ENCODE data around the gene VAT1L. TPM values are rescaled to one million over a fixed set of nuclear protein-coding genes. Genes with fewer than 3 reads are reported as not detected.

The VAT1L gene
- total RNA-seq, 1 donor from 2014 or later: 0.67 TPM

DNA sequence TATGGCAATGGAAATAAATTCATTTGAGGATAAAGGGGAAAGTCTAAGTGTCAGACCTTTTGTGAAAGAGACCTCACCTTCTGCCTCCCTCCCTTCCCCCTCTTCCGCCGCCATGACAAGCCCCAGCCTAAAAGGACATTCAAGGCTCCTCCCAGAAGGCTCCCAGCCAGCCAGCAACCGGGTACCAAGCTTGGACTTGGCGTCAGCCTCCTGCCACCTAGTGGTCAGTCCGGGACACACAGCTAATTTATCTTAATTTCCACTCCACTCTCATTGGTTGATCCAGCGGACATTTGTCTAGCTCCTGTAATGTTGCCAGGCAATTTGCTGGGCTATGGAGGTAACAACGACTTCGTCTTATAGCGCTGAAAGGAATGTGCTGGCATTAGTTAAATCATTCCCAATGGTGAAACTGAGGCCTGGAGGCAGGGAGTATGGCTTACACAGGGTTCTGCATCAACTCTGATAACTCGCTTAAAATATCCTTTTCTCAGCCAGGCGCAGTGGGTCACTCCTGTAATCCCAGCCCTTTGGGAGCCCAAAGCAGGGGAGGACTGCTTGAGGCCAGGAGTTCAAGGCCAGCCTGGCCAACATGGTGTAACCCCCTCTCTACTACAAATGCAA is 214.7 kb downstream of the VAT1L start:
- Mint-ChIP-seq H3K9me3 (ENCODE audit: low read depth) (no peaks in the 10 kb centered on the region), H3K4me3 (ENCODE audit: low read depth) (no peak overlapping the region), H3K27ac (no peak overlapping the region)

GRCh38 chr16:78004517-78004916 is 216.2 kb downstream of the VAT1L start:
- Mint-ChIP-seq H3K4me3 (ENCODE audit: low read depth) (no peak overlapping the region), H3K27ac (no peak overlapping the region), H3K27me3 (peaks cover 3% of the 10 kb centered on the region), H3K36me3 (ENCODE audit: insufficient read depth) (no peaks in the 10 kb centered on the region), H3K4me1 (ENCODE audit: low read depth) (no peaks in the 10 kb centered on the region), H3K9me3 (ENCODE audit: low read depth) (no peaks in the 10 kb centered on the region)
- no peak for DNase-seq (ENCODE audit: low spot score, unreplicated experiment)
- TF ChIP-seq, protein P1, sequence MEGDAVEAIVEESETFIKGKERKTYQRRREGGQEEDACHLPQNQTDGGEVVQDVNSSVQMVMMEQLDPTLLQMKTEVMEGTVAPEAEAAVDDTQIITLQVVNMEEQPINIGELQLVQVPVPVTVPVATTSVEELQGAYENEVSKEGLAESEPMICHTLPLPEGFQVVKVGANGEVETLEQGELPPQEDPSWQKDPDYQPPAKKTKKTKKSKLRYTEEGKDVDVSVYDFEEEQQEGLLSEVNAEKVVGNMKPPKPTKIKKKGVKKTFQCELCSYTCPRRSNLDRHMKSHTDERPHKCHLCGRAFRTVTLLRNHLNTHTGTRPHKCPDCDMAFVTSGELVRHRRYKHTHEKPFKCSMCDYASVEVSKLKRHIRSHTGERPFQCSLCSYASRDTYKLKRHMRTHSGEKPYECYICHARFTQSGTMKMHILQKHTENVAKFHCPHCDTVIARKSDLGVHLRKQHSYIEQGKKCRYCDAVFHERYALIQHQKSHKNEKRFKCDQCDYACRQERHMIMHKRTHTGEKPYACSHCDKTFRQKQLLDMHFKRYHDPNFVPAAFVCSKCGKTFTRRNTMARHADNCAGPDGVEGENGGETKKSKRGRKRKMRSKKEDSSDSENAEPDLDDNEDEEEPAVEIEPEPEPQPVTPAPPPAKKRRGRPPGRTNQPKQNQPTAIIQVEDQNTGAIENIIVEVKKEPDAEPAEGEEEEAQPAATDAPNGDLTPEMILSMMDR (IDR thresholded peaks at IDR 0.05; ENCODE audit: unreplicated experiment): no peak

More for the DNA sequence above, 214.7 kb downstream of the VAT1L start:
- H3K36me3 Mint-ChIP-seq (ENCODE audit: insufficient read depth): no peaks in the 10 kb centered on the region
- peak; percentile 71 for DNase-seq (ENCODE audit: low spot score, unreplicated experiment)
- peaks cover 2% of the 10 kb centered on the region for H3K4me1 Mint-ChIP-seq (ENCODE audit: low read depth)
- peaks cover 3% of the 10 kb centered on the region for H3K27me3 Mint-ChIP-seq
- TF ChIP-seq, protein P1 (IDR thresholded peaks at IDR 0.05; ENCODE audit: unreplicated experiment): peak; percentile 92

DNA sequence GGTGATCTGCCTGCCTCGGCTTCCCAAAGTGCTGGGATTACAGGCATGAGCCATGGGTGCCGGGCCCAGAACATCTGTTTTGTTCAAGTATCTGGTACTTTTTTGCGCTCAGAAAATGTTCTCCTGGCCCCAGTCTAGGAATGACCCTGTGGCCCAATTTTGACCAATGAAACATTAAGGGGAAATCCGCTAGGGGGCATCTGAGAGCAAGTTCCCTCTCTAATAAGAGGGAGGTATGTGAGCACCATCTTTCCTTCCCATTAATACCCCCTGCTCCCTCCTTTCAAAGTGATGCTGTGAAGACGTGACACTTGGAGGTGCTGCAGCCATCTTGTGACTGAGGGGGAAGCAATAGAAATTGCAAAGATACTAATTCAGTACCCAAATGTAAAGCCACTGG is 217.5 kb downstream of the VAT1L start:
- H3K27me3 Mint-ChIP-seq: peaks cover 3% of the 10 kb centered on the region
- no peak overlapping the region for H3K27ac Mint-ChIP-seq
- H3K36me3 Mint-ChIP-seq (ENCODE audit: insufficient read depth): no peaks in the 10 kb centered on the region
- TF ChIP-seq, protein P1 (IDR thresholded peaks at IDR 0.05; ENCODE audit: unreplicated experiment): peak; percentile 22
- no peaks in the 10 kb centered on the region for H3K9me3 Mint-ChIP-seq (ENCODE audit: low read depth)
- no peaks in the 10 kb centered on the region for H3K4me1 Mint-ChIP-seq (ENCODE audit: low read depth)
- DNase-seq (ENCODE audit: low spot score, unreplicated experiment): no peak
- no peak overlapping the region for H3K4me3 Mint-ChIP-seq (ENCODE audit: low read depth)

DNA sequence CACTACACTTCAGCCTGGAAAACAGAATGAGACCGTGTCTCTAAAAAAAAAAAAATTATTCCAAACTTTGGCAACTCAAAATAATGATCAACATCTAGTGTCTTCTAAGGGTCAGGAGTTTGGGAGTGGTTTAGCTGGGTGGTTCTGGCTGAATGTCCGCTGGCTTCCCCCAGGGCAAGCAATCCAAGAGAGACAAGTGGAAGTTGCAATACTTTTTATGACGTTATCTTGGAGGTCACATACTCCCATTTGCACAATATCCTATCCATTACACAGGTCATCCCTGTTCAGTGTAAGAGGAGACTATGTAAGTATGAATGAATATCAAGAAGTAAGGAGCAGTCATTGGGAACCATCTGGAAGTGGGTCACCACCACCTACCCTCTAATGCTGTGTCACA is 218.8 kb downstream of the VAT1L start:
- no peaks in the 10 kb centered on the region for H3K36me3 Mint-ChIP-seq (ENCODE audit: insufficient read depth)
- H3K27ac Mint-ChIP-seq: no peak overlapping the region
- H3K4me3 Mint-ChIP-seq (ENCODE audit: low read depth): no peak overlapping the region
- H3K4me1 Mint-ChIP-seq (ENCODE audit: low read depth): no peaks in the 10 kb centered on the region
- TF ChIP-seq, protein P1 (IDR thresholded peaks at IDR 0.05; ENCODE audit: unreplicated experiment): no peak
- peaks cover 10% of the 10 kb centered on the region for H3K27me3 Mint-ChIP-seq
- no peak for DNase-seq (ENCODE audit: low spot score, unreplicated experiment)
- H3K9me3 Mint-ChIP-seq (ENCODE audit: low read depth): no peaks in the 10 kb centered on the region

DNA sequence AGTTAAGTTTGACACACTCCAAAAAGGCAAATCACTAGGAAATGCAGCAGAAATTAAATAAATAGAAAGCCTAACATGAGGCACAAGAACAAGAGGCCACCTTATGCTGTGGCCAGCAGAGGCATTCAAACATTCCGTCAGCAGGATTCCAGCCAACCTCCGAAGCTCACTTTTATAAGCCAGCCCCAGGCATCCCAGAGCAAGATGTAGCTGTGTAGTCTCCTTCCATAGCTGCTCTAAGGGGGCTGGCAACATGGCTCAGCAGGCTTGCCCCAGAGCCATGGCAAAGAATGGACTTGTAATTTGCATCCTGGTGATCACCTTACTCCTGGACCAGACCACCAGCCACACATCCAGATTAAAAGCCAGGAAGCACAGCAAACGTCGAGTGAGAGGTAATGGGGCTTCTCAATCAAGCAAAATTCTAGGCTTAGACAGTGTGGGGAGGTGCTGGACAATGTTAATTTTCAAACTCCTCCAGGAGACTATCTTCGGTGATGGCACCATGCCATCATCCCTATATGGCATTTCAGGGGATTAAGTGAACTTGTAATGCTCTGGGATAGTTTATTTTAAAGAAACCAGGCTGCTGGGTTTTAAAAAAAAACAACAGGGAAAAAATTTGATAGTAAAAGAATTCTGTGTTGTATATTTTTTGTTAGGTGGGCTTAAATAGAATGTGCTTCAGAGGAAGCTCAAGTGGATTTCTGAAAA is 234.1 kb downstream of the VAT1L start, which contains the start of gene CLEC3A:
Gene CLEC3A (plus strand): TSS at position 202 of the 714 bp plus-strand sequence. CDS start 79 bp downstream, at position 281.
- H3K9me3 Mint-ChIP-seq (ENCODE audit: low read depth): no peaks in the 10 kb centered on the region
- TF ChIP-seq, protein P1 (IDR thresholded peaks at IDR 0.05; ENCODE audit: unreplicated experiment): no peak
- no peaks in the 10 kb centered on the region for H3K4me1 Mint-ChIP-seq (ENCODE audit: low read depth)
- peaks cover 10% of the 10 kb centered on the region for H3K27me3 Mint-ChIP-seq
- no peak within 1 kb of the TSS for H3K27ac Mint-ChIP-seq
- H3K36me3 Mint-ChIP-seq (ENCODE audit: insufficient read depth): no peaks in the 10 kb centered on the region
- H3K4me3 Mint-ChIP-seq (ENCODE audit: low read depth): no peak within 1 kb of the TSS
- no peak for DNase-seq (ENCODE audit: low spot score, unreplicated experiment)
